Calu3 (cell line): ENCODE measurements around the gene THSD7B. TPM values are rescaled to one million over a fixed set of nuclear protein-coding genes. Genes with fewer than 3 reads are reported as not detected.

Experiments
- BruUV-seq: library from RNA; stranded (reverse); fragments of 400-500 nt; replicated peaks from 2 replicates; lab custom pipeline; 2021; lab: Mats Ljungman, UMichigan
- CTCF ChIA-PET: fragments of 300-600 bp; sonication (Branson Sonifier 250); formaldehyde crosslinking; loops from one replicate; lab custom pipeline; 2022; ENCODE audit warnings: antibody characterized with exemption; lab: Charles Lee
- DNase-seq: peaks from one replicate; pipeline ENCODE4 v3.0.0; 2022
- H3K27ac Mint-ChIP-seq: one replicate; pipeline ENCODE4 v1.8.0; 2022; ENCODE audit warnings: mixed read lengths; ENCODE audit not compliant: unreplicated experiment
- H3K27me3 Mint-ChIP-seq: one replicate; pipeline ENCODE4 v1.8.0; 2022; ENCODE audit warnings: mixed read lengths; ENCODE audit not compliant: unreplicated experiment
- H3K36me3 Mint-ChIP-seq: one replicate; pipeline ENCODE4 v1.8.0; 2022; ENCODE audit warnings: mild to moderate bottlenecking, moderate library complexity, mixed read lengths; ENCODE audit not compliant: insufficient read depth, unreplicated experiment
- H3K4me1 Mint-ChIP-seq: one replicate; pipeline ENCODE4 v1.8.0; 2022; ENCODE audit warnings: mild to moderate bottlenecking, low read depth, mixed read lengths; ENCODE audit not compliant: unreplicated experiment
- H3K4me3 Mint-ChIP-seq: one replicate; pipeline ENCODE4 v1.8.0; 2022; ENCODE audit warnings: mild to moderate bottlenecking, low read depth, moderate library complexity, mixed read lengths; ENCODE audit not compliant: unreplicated experiment
- H3K9me3 Mint-ChIP-seq: one replicate; pipeline ENCODE4 v1.8.0; 2022; ENCODE audit warnings: low read depth, mixed read lengths; ENCODE audit not compliant: unreplicated experiment
- CTCF ChIP-seq: fragments of 200-600 bp; IDR thresholded peaks from one replicate; pipeline ENCODE4 v1.8.0; 2022; ENCODE audit warnings: antibody characterized with exemption; ENCODE audit not compliant: unreplicated experiment
- intact Hi-C: fragments of 100-400 bp; cut with micrococcal nuclease; formaldehyde crosslinking; loops from one replicate; pipeline ENCODE4 v1.10.0; 2022; ENCODE audit not compliant: unreplicated experiment
- total RNA-seq: library from RNA; stranded (reverse); gene quantifications from 2 replicates; pipeline ENCODE4 v1.2.3, GENCODE V29; 2022

The THSD7B gene
- total RNA-seq, 1 experiment from 2014 or later: not detected

- no peaks in the 10 kb centered on the region for H3K9me3 Mint-ChIP-seq
- no peak overlapping the region for H3K27ac Mint-ChIP-seq
- no peak for TF ChIP-seq CTCF
- no peak for DNase-seq
- no peaks in the 10 kb centered on the region for H3K27me3 Mint-ChIP-seq
- no peaks in the 10 kb centered on the region for H3K36me3 Mint-ChIP-seq
- CTCF ChIA-PET: no interaction called here
- H3K4me1 Mint-ChIP-seq: no peaks in the 10 kb centered on the region
- BruUV-seq: no TSS peak
- no peak overlapping the region for H3K4me3 Mint-ChIP-seq
- intact Hi-C loops: no loop called here
These were observed 244.6 kb downstream of the THSD7B start for GRCh38 chr2:137009953-137010352.

- Mint-ChIP-seq H3K9me3 (peaks cover 4% of the 10 kb centered on the region), H3K27me3 (no peaks in the 10 kb centered on the region), H3K27ac (no peak overlapping the region), H3K4me3 (no peak overlapping the region), H3K36me3 (peaks cover 3% of the 10 kb centered on the region), H3K4me1 (no peaks in the 10 kb centered on the region)
- intact Hi-C loops: no loop called here
- no peak for DNase-seq
- BruUV-seq: no TSS peak
- no peak for TF ChIP-seq CTCF
- CTCF ChIA-PET: interaction anchor here (1.0 kb wide), 1 partner anchor 9 kb away, joined by 3 read pairs; no protein-coding TSS in a partner anchor
These were observed 255.3 kb downstream of the THSD7B start for GRCh38 chr2:137020452-137021196.

GRCh38 chr2:137021763-137022162 lies 256.4 kb downstream of the THSD7B start:
- Mint-ChIP-seq H3K4me1 (no peaks in the 10 kb centered on the region), H3K27me3 (no peaks in the 10 kb centered on the region), H3K36me3 (peaks cover 3% of the 10 kb centered on the region), H3K4me3 (no peak overlapping the region), H3K27ac (no peak overlapping the region), H3K9me3 (peaks cover 9% of the 10 kb centered on the region)
- CTCF ChIA-PET: no interaction called here
- intact Hi-C loops: no loop called here
- TF ChIP-seq CTCF: no peak
- no TSS peak for BruUV-seq
- no peak for DNase-seq

GRCh38 chr2:137023205-137023604 lies 257.9 kb downstream of the THSD7B start:
- peaks cover 9% of the 10 kb centered on the region for H3K9me3 Mint-ChIP-seq
- DNase-seq: no peak
- no TSS peak for BruUV-seq
- no peak overlapping the region for H3K27ac Mint-ChIP-seq
- no peaks in the 10 kb centered on the region for H3K27me3 Mint-ChIP-seq
- intact Hi-C loops: no loop called here
- H3K36me3 Mint-ChIP-seq: peaks cover 3% of the 10 kb centered on the region
- no peaks in the 10 kb centered on the region for H3K4me1 Mint-ChIP-seq
- no peak for TF ChIP-seq CTCF
- CTCF ChIA-PET: no interaction called here
- H3K4me3 Mint-ChIP-seq: no peak overlapping the region
